Mammary epithelial cell (primary cell): ENCODE data around the gene CPNE4.

ENCODE experiments used
- EZH2 ChIP-seq: IDR thresholded peaks from 2 replicates; pipeline ENCODE4 v1.6.1; 2012; ENCODE audit warnings: low read length, inconsistent platforms, borderline replicate concordance
- TF ChIP-seq, protein P1 (sequence below), 2 donors: IDR thresholded peaks in 1 of 2; conservative IDR thresholded peaks in 1 of 2; 2 replicates each; pipeline ENCODE4 v1.5.1; 2011 to 2012; ENCODE audit warnings: inconsistent platforms in 2 of 2, low read length in 2 of 2, mild to moderate bottlenecking in 2 of 2, control low read depth in 1 of 2, low read depth in 1 of 2; ENCODE audit not compliant: insufficient read depth in 1 of 2; ENCODE audit errors: extremely low read depth in 1 of 2

DNA sequence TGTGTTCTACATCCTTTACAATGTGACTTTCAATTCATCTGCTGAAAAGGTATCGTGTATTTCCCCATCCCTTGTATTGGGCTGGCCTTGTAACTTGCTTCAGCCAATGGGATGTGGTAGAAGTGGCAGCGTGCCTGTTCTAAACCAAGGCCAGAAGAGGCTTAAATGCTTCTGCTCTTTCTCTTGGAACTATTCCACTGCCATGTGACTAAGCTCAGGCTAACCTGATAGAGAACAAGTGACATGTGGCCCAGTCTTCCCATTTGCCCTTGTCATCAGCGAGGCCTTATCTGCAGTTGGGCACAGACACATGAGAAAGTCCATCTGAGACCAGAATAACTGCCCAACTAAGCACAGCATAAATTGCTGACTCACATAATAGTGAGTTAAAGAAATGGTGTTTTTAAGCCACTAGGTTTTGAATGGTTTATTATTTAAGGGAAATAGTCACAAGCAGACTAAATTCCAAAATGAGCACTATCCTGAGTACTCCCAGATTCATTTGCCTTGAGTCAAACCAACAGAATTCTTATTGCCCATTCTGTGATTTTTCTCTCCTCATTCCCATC is 230.2 kb downstream of the CPNE4 start:
- TF ChIP-seq, protein P1, sequence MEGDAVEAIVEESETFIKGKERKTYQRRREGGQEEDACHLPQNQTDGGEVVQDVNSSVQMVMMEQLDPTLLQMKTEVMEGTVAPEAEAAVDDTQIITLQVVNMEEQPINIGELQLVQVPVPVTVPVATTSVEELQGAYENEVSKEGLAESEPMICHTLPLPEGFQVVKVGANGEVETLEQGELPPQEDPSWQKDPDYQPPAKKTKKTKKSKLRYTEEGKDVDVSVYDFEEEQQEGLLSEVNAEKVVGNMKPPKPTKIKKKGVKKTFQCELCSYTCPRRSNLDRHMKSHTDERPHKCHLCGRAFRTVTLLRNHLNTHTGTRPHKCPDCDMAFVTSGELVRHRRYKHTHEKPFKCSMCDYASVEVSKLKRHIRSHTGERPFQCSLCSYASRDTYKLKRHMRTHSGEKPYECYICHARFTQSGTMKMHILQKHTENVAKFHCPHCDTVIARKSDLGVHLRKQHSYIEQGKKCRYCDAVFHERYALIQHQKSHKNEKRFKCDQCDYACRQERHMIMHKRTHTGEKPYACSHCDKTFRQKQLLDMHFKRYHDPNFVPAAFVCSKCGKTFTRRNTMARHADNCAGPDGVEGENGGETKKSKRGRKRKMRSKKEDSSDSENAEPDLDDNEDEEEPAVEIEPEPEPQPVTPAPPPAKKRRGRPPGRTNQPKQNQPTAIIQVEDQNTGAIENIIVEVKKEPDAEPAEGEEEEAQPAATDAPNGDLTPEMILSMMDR (conservative IDR thresholded peaks at IDR 0.05 in 1 of 2, IDR thresholded peaks at IDR 0.05 in 1 of 2; ENCODE audit: extremely low read depth in 1 of 2, insufficient read depth in 1 of 2, low read depth in 1 of 2, low read length in 2 of 2), result no peak
- no peak for TF ChIP-seq EZH2
